NCI-H1048 (cell line): ENCODE measurements around the gene ALKBH2.

ENCODE experiments used
- DNase-seq: peaks from one replicate; lab custom pipeline; 2025; lab: John Stamatoyannopoulos, UW

The ALKBH2 gene

GRCh38 chr12:109113661-109114321 is 20.5 kb upstream of the ALKBH2 start:
- DNase-seq: no peak

DNA sequence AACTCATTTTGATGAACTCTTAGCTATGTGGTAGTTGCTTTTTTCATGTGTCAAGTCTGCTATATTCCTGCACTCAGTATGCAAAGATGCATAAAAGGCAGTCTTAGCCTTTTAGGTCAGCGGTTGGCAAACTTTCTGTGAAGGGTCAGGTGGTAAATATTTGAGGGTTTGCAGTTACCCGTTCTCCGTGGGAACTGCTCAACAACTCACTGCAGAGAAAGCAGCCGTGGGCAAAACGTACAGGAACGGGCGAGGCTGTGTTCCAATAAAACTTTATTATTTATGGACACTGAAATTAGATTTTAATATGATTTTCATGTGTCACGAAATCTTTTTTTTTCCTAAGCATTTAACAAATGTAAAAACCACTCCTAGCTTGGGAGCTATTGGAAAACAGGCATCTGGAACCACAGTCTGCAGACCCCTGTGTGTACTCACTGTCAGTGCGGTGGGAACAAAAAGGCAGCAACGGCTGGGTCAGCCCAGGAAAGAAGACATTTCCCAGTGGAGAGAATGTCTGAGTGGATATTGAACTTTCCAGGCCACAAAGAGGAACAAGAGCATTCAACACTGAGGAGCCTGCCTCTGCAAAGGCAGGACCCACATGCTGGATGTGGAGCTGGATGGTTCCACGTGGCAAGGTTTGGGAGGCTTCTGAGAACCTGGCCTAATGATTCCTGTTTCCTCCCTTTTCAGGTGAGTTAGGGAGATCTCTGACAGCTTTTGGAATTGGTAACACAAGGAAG is 19.6 kb upstream of the ALKBH2 start:
- DNase-seq: no peak

GRCh38 chr12:109110988-109111495 is 17.8 kb upstream of the ALKBH2 start:
- DNase-seq: no peak

DNA sequence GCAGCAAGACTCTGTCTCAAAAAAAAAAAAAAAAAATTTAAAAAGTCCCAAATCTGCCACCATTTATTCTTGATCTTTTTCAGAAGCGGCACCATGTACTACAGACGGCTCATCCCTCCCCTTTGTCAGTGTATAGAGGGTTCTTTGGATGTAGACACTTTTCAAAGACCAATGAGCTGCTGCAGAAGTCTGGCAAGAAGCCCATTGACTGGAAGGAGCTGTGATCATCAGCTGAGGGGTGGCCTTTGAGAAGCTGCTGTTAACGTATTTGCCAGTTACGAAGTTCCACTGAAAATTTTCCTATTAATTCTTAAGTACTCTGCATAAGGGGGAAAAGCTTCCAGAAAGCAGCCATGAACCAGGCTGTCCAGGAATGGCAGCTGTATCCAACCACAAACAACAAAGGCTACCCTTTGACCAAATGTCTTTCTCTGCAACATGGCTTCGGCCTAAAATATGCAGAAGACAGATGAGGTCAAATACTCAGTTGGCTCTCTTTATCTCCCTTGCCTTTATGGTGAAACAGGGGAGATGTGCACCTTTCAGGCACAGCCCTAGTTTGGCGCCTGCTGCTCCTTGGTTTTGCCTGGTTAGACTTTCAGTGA is 16.6 kb upstream of the ALKBH2 start:
- no peak for DNase-seq

DNA sequence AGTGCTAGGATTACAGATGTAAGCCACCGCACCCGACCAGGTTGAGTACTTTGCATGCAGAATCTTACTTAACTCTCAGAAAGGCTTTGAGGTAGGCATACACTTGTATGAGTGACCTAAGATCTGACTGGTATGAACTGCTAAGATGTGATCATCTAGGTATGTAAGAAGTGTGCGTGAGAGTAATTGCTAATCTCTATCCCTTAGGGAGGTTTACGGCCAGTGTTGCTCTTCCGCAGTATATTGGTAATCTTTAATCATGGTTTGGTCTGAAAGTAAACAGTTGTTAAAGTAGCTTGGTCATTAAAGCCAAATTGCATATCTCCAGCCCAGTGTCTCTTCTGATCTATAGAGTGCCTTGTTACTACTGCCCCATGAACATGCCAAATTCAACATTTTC is 11.9 kb upstream of the ALKBH2 start:
- DNase-seq: no peak

- DNase-seq: no peak
Observed at GRCh38 chr12:109102491-109102890, 9.2 kb upstream of the ALKBH2 start.

- DNase-seq: no peak
Observed at GRCh38 chr12:109100741-109101140, 7.5 kb upstream of the ALKBH2 start.

- DNase-seq: no peak
Observed at GRCh38 chr12:109099431-109100020, 6.3 kb upstream of the ALKBH2 start.

DNA sequence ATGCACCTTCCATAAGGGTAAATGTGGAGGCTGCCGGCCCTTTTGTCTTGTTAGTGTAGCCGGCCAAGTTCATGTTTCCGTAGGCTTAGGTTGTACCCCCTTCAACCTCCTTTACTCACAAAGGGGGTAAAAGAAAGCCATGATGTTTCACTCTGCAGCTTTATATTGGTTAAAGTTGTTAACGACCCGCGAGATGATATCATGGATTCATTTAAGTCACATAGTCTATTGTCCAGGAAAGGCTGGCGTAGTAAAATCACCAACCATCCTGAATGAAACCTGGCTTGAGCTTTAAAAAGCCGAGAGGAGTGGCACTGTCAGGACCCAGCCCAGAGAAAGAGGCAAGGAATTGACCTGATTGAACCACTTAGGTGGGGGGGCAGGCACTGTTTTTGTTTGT is 5.4 kb upstream of the ALKBH2 start:
- DNase-seq: no peak

- DNase-seq: no peak
Observed at GRCh38 chr12:109098183-109098604, 4.9 kb upstream of the ALKBH2 start.

GRCh38 chr12:109097435-109098182 is 4.3 kb upstream of the ALKBH2 start, which contains the start of gene UNG:
UNG (plus strand) TSS chr12:109097597; CDS start chr12:109097680, 83 bp downstream.
- peak; percentile 81 for DNase-seq

DNA sequence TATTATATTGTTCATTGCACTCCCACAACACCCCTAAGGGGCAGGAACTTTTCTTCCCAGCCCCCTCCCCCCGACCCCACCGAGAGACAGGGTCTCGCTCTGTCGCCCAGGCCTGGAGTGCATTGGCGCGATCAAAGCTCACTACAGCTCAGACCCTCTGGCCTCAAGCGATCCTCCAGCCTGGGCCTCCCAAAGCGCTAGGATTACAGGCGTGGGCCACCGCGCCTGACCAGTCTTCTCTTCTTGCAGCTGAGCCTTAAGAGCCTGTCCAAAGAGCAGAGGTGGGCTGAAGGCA is 3.8 kb upstream of the ALKBH2 start:
- no peak for DNase-seq

DNA sequence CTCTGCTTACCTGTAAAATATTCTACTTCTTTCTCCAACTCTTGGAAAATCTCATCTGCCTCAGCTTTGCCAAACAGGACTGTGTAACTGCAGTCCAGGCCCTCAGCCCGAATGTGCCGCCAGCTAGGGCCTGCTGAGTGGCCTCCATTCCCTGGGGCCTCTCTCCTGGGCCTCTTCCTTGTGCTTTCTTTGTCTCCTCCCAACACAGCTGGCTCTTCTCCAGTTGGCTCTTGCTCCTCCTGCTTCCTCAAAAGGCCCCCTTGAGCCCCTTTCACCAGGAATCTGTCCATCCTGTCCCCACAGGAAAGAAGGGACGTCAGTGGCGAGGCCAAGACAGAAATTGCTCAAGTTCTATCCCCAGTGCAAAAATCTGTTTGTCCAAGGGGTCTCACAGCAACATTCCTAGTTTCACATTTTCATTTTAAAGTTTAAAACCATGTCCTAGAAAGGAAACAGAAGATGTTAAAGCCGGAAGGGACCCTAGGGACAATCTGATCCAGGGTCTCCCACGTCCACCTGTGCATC is 713 bp downstream of the ALKBH2 start:
- no peak for DNase-seq

DNA sequence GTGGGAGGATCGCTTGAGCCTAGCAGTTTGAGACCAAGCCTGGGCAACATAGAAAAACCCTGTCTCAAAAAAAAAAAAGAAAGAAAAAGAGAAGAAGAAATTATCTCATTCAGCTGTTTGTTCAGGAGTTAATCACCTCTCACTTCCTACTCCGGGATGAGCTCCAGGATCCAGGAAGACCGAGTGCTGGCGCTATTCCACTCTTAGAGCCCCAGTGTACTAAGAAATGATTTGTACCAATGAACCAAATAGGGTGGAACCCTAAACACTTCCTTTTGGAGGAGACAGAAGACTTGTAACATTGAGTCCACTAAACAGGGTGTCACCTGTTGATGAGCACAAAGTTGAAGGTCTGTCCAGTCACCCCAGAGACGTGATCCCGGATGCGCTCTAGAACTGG is 3.6 kb downstream of the ALKBH2 start:
- no peak for DNase-seq

DNA sequence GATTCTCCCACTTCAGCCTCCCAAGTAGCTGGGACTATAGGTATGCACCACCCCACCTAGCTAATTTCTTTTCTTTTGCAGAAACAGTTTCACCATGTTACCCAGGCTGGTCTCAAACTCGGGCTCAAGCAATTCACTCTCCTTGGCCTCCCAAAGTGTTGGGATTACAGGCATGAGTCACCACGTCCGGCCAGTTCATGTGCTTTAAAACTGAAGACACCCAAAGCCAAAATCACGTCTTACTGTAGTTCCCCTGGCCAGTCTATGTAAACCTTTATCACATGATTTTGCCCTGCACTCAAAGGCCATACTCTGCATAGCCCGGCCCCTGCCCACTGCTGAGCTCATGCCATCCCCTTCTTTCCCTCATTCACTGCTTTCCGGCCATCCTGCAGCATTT is 4.5 kb downstream of the ALKBH2 start:
- DNase-seq: no peak

DNA sequence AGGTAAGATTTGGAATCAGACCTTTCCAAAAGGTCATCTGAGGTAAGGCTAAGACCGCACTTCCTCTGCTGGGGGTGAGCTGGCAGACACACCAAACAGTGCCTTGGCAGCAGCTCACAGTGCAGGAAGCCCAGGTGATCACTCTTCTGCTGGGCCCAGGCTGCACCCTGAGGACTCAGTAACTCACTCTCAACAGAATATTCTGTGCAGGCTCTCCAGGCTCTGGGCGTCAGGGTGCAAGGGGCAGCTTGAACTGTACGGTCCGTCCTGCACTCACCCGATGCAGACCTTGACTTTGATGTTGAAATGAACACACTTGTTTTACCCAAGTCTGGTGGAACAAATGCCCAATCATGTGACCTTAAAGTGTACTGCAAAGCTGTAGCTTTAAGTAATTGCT is 6.0 kb downstream of the ALKBH2 start:
- no peak for DNase-seq

DNA sequence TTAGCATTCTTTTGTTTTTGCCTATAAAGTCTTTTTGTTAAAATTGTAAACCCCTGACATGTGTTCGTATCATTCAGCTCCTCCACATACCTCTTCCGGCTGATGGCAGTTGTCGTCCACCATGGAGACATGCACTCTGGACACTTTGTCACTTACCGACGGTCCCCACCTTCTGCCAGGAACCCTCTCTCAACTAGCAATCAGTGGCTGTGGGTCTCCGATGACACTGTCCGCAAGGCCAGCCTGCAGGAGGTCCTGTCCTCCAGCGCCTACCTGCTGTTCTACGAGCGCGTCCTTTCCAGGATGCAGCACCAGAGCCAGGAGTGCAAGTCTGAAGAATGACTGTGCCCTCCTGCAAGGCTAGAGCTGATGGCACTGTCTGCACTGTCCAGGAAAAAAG is 7.7 kb downstream of the ALKBH2 start:
- no peak for DNase-seq

DNA sequence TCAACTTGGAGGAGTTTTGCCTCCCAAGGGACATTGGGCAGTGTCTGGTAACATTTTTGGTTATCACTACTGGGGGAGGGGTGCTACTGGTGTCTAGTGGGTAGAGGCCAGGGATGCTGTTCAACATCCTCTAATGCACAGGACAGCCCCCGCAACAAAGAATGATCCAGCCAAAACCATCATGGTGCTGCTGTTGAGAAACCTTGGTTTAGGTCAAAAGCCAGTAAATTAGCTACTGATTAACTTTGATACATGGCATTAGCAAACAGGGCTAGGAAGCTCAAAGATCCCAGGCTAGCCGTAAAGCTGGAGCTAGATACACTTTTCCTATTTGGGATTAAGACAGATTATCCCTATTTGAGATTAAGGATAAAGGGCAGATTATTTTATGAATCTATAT is 8.8 kb downstream of the ALKBH2 start:
- DNase-seq: no peak

- no peak for DNase-seq
Observed at GRCh38 chr12:109082751-109083150, 10.5 kb downstream of the ALKBH2 start.

DNA sequence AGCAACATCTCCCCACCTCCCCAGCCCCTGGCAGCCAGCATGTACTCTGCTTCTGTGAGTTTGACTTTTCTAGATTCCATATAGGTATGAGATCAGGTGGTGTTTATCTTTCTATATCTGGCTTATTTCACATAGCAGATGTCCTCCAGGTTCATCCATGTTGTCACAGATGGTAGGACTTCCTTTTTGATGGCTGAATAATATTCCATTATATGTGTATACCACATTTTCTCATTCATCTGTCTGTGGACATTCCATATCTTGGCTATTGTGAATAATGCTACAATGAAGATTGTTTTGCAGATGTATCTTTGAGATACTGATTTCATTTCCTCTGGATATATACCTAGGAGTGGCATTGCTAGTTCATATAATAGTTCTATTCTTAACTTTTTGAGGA is 18.4 kb downstream of the ALKBH2 start:
- DNase-seq: no peak

- DNase-seq: no peak
Observed at GRCh38 chr12:109069307-109070271, 23.7 kb downstream of the ALKBH2 start.
